Stimulated activated naive CD4-positive, alpha-beta T cell treated with Interleukin-2 at 50 U/mL for 16 hours (primary cell): ENCODE results near the gene TRIM54.

Experiments used
- DNase-seq: peaks from one replicate; lab custom pipeline; 2025; lab: John Stamatoyannopoulos, UW

Gene TRIM54

GRCh38 chr2:27356382-27357181, 74.4 kb downstream of the TRIM54 start, which contains the start of gene GTF3C2:
TSS of gene GTF3C2 (minus strand) at chr2:27356764. CDS start at chr2:27343554, 13,210 bp downstream.
- DNase-seq, result peak; percentile 93
